GM12873 (cell line): Measurements from ENCODE around the gene ALG1L2.

Source experiments
- CTCF ChIP-seq: IDR thresholded peaks from 2 replicates; pipeline ENCODE4 v1.5.1; 2012; ENCODE audit warnings: low read depth, mild to moderate bottlenecking, moderate library complexity, low read length, control low read depth; ENCODE audit not compliant: insufficient read depth; ENCODE audit errors: missing control alignments

The ALG1L2 gene

DNA sequence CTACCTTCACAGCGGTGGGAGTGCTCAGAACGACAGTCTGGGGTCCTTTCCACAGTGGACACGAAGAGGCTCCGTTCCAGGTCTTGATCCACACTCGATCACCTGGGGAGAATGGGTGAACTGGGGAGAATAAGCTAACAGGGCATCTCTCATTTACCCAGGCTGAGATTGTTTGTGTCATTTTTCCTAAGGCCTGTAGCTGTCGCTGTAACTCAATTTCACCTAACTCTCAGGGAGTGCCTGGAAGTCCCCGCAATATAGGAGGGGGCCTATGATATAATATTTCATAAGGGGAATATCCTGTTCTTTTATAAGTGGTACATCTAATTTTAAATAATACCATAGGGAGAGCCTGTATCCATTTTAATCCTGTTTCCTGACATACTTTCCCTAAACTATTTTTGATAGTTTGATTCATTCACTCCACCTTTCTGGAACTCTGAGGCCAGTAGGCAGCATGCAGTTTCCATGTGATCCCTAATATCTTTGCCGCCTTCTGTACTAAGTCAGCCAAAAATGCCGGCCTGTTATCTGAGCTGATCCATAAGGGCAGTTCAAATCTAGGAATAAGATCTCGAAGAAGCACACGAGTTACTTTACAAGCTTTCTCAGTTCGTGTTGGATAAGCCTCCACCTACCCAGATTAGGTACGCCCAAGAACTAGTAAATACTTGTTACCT is 62.2 kb downstream of the ALG1L2 start:
- TF ChIP-seq CTCF: peak; percentile 50
